Lower leg skin (tissue), 4 donors: ENCODE data around the gene ICAM4. TPM values are rescaled to one million over a fixed set of nuclear protein-coding genes. Genes with fewer than 3 reads are reported as not detected.
"Not testable (repeated sequence)": the region's sequence is repeated elsewhere in the genome, so short reads cannot be mapped to it uniquely, and the experiment has no call there.

Source experiments
- DNase-seq, 2 donors: peaks; one replicate each; pipeline ENCODE4 v3.0.0-alpha.2; 2019; ENCODE audit warnings: low spot score in 2 of 2
- H3K4me3 ChIP-seq: fragments of 200-600 bp; sonication (generic); 2 replicates; pipeline ENCODE4 v1.5.1; 2017; ENCODE audit warnings: mild to moderate bottlenecking, low read depth; ENCODE audit not compliant: poor library complexity, severe bottlenecking
- CTCF ChIP-seq, 3 donors: fragments of 450-650 bp; IDR thresholded peaks; one replicate each; pipeline ENCODE4 v1.5.1; 2016; ENCODE audit warnings: antibody characterized with exemption in 3 of 3, mild to moderate bottlenecking in 3 of 3, moderate library complexity in 2 of 3
- POLR2A ChIP-seq, 2 donors: fragments of 450-650 bp; IDR thresholded peaks; one replicate each; pipeline ENCODE4 v1.6.1; 2016 to 2017; ENCODE audit warnings: antibody characterized with exemption in 2 of 2, mild to moderate bottlenecking in 1 of 2, moderate library complexity in 1 of 2
- WGBS, 2 donors: methylation state at CpG; one replicate each; pipeline ENCODE4 v1.1.5; 2018; 5-methylcytosine and 5-hydroxymethylcytosine counted together
- intact Hi-C: fragments of 100-400 bp; cut with DNase I; formaldehyde crosslinking; loops from one replicate; pipeline ENCODE4 v1.15.0; 2023; ENCODE audit warnings: low total_unique reads
- total RNA-seq, 4 donors: library from RNA; depleted of rRNA; stranded (reverse); fragments of >200 nt; gene quantifications; one replicate each; pipeline ENCODE4 v1.1.0, GENCODE V29; 2016

ICAM4 gene
- under 1 TPM in 1 of 4 donors, not detected in 3; 0.38 TPM for total RNA-seq

GRCh38 chr19:10286803-10287737, at the start of gene ICAM4:
Gene ICAM4 (plus strand): TSS chr19:10286955. CDS start chr19:10287013, 58 bp downstream.
- peak in 1 of 2 donors; percentile 91 for DNase-seq
- no peak for TF ChIP-seq CTCF (IDR thresholded peaks at IDR 0.05)
- TF ChIP-seq POLR2A (IDR thresholded peaks at IDR 0.05) = no peak
- H3K4me3 ChIP-seq = no peak within 1 kb of the TSS
- intact Hi-C loops = no loop called here
- WGBS, 2 donors = 8 to 14% methylated on average over 28 to 45 of the region's 59 CpGs

- intact Hi-C loops = no loop called here
- no peak overlapping the region for H3K4me3 ChIP-seq
- DNase-seq = no peak
- WGBS, 2 donors = 69 to 84% methylated on average over 6 of the region's 6 CpGs
- no peak for TF ChIP-seq CTCF (IDR thresholded peaks at IDR 0.05)
- no peak for TF ChIP-seq POLR2A (IDR thresholded peaks at IDR 0.05)
Measured at GRCh38 chr19:10237702-10238101, 49.1 kb upstream of the ICAM4 start.

GRCh38 chr19:10238172-10238783, 48.5 kb upstream of the ICAM4 start:
- peak; percentile 30 to 88 for DNase-seq
- 54 to 57% methylated on average over 11 to 12 of the region's 12 CpGs for WGBS, 2 donors
- intact Hi-C loops = no loop called here
- no peak overlapping the region for H3K4me3 ChIP-seq
- TF ChIP-seq CTCF (IDR thresholded peaks at IDR 0.05) = no peak
- no peak for TF ChIP-seq POLR2A (IDR thresholded peaks at IDR 0.05)

- DNase-seq, H3K4me3 ChIP-seq: not testable (repeated sequence)
- WGBS, 2 donors = 92 to 97% methylated on average over 11 of the region's 11 CpGs
- intact Hi-C loops = loop anchor here (10.0 kb wide), 1 partner anchor 127 kb away; the partner anchor contains the start of genes EIF3G and P2RY11
Measured at GRCh38 chr19:10241826-10242449, 44.8 kb upstream of the ICAM4 start.

GRCh38 chr19:10243606-10244005, 43.1 kb upstream of the ICAM4 start:
- no peak for DNase-seq
- intact Hi-C loops = loop anchor here (10.0 kb wide), 1 partner anchor 129 kb away; the partner anchor contains the start of genes EIF3G and P2RY11
- no peak for TF ChIP-seq CTCF (IDR thresholded peaks at IDR 0.05)
- no peak for TF ChIP-seq POLR2A (IDR thresholded peaks at IDR 0.05)
- H3K4me3 ChIP-seq = no peak overlapping the region
- WGBS, 2 donors = 92 to 93% methylated on average over 7 of the region's 7 CpGs
